Smooth muscle cell of the brain vasculature (primary cell): ENCODE measurements around the gene OGDH.
"Not testable (repeated sequence)": the region's sequence is repeated elsewhere in the genome, so short reads cannot be mapped to it uniquely, and the experiment has no call there.

ENCODE experiments used
- DNase-seq: peaks from one replicate; pipeline ENCODE4 v3.0.0-alpha.2; 2012; ENCODE audit warnings: low read depth, low spot score

OGDH gene

GRCh38 chr7:44580945-44581878 lies 25.2 kb upstream of the OGDH start:
- no peak for DNase-seq

GRCh38 chr7:44581879-44582603 lies 24.4 kb upstream of the OGDH start, which contains the start of gene TMED4:
Gene TMED4, minus strand, starts transcription at chr7:44582231. Its CDS starts 25 bp downstream, at chr7:44582206.
- peak; percentile 96 for DNase-seq

- DNase-seq: no peak
Observed at GRCh38 chr7:44583146-44583865, 23.1 kb upstream of the OGDH start.

GRCh38 chr7:44587843-44588711 lies 18.4 kb upstream of the OGDH start:
- no peak for DNase-seq

- no peak for DNase-seq
Observed at GRCh38 chr7:44590910-44591309, 15.5 kb upstream of the OGDH start.

- no peak for DNase-seq
Observed at GRCh38 chr7:44595934-44596635, 10.3 kb upstream of the OGDH start.

GRCh38 chr7:44597181-44597580 lies 9.2 kb upstream of the OGDH start:
- not testable (repeated sequence) for DNase-seq

GRCh38 chr7:44599222-44599621 lies 7.2 kb upstream of the OGDH start:
- no peak for DNase-seq

GRCh38 chr7:44602576-44602910 lies 3.9 kb upstream of the OGDH start:
- DNase-seq: no peak

- no peak for DNase-seq
Observed at GRCh38 chr7:44603193-44603592, 3.2 kb upstream of the OGDH start.

GRCh38 chr7:44604941-44605340 lies 1.5 kb upstream of the OGDH start:
- DNase-seq: no peak

GRCh38 chr7:44607141-44608068 lies 978 bp downstream of the OGDH start:
- no peak for DNase-seq

GRCh38 chr7:44608916-44609648 lies 2.7 kb downstream of the OGDH start:
- no peak for DNase-seq

GRCh38 chr7:44609829-44610228 lies 3.4 kb downstream of the OGDH start:
- no peak for DNase-seq

- DNase-seq: no peak
Observed at GRCh38 chr7:44615149-44615611, 8.8 kb downstream of the OGDH start.

- no peak for DNase-seq
Observed at GRCh38 chr7:44615793-44616192, 9.4 kb downstream of the OGDH start.

GRCh38 chr7:44616545-44616944 lies 10.1 kb downstream of the OGDH start:
- no peak for DNase-seq

- DNase-seq: no peak
Observed at GRCh38 chr7:44617225-44617890, 10.9 kb downstream of the OGDH start.
